BLaER1 (cell line): Measurements from ENCODE around the gene PSMC3.

Experiments
- H3K27ac ChIP-seq: shearing (Covaris generic); formaldehyde crosslinking; 2 replicates; pipeline ENCODE4 v1.8.1; 2022
- H3K27me3 ChIP-seq: shearing (Covaris generic); formaldehyde crosslinking; 2 replicates; pipeline ENCODE4 v1.8.1; 2022
- H3K36me3 ChIP-seq: shearing (Covaris generic); formaldehyde crosslinking; 2 replicates; pipeline ENCODE4 v1.8.1; 2022
- H3K4me1 ChIP-seq: shearing (Covaris generic); formaldehyde crosslinking; 2 replicates; pipeline ENCODE4 v1.8.1; 2022
- H3K4me2 ChIP-seq: shearing (Covaris generic); formaldehyde crosslinking; 2 replicates; pipeline ENCODE4 v1.8.1; 2022
- H3K4me3 ChIP-seq: shearing (Covaris generic); formaldehyde crosslinking; 2 replicates; pipeline ENCODE4 v1.8.1; 2022
- H3K9ac ChIP-seq: shearing (Covaris generic); formaldehyde crosslinking; 2 replicates; pipeline ENCODE4 v1.8.1; 2022
- H3K9me3 ChIP-seq: shearing (Covaris generic); formaldehyde crosslinking; 2 replicates; pipeline ENCODE4 v1.8.1; 2022
- H4K20me1 ChIP-seq: shearing (Covaris generic); formaldehyde crosslinking; 2 replicates; pipeline ENCODE4 v1.8.1; 2022
- Cebpa-rat ChIP-seq: shearing (Covaris generic); IDR thresholded peaks from 2 replicates; pipeline ENCODE4 v1.8.1; 2022

PSMC3 gene

GRCh38 chr11:47372422-47372821 is 53.8 kb downstream of the PSMC3 start:
- H3K4me3 ChIP-seq, result no peak overlapping the region
- H3K27ac ChIP-seq, result no peak overlapping the region
- H3K4me2 ChIP-seq, result no peak overlapping the region
- H4K20me1 ChIP-seq, result peaks cover 48% of the 10 kb centered on the region; the same call in 1 of the 2 replicates
- no peaks in the 10 kb centered on the region for H3K27me3 ChIP-seq
- H3K4me1 ChIP-seq, result peaks cover 52% of the 10 kb centered on the region
- no peak for TF ChIP-seq Cebpa-rat
- H3K9ac ChIP-seq, result no peak overlapping the region
- H3K9me3 ChIP-seq, result no peaks in the 10 kb centered on the region
- peaks cover 79% of the 10 kb centered on the region for H3K36me3 ChIP-seq

GRCh38 chr11:47369676-47370075 is 56.6 kb downstream of the PSMC3 start:
- Histone ChIP-seq H3K9ac (0 out of 2 replicates have a peak overlapping the region, but pooled peaks have one; percentile 1), H3K4me3 (no peak overlapping the region), H3K4me2 (no peak overlapping the region), H3K9me3 (no peaks in the 10 kb centered on the region), H3K27ac (no peak overlapping the region), H3K4me1 (peaks cover 51% of the 10 kb centered on the region), H3K27me3 (no peaks in the 10 kb centered on the region), H4K20me1 (peaks cover 36% of the 10 kb centered on the region; the same call in 1 of the 2 replicates), H3K36me3 (peaks cover 92% of the 10 kb centered on the region)
- no peak for TF ChIP-seq Cebpa-rat
